Skeletal muscle tissue (tissue), 4 donors: ENCODE results near the gene NBL1. TPM values are rescaled to one million over a fixed set of nuclear protein-coding genes. Genes with fewer than 3 reads are reported as not detected.
"Not testable (repeated sequence)": the region's sequence is repeated elsewhere in the genome, so short reads cannot be mapped to it uniquely, and the experiment has no call there.

Experiments
- H3K27ac ChIP-seq: one replicate; pipeline ENCODE4 v1.7.0; 2013; ENCODE audit warnings: mild to moderate bottlenecking, low read depth, low read length, inconsistent platforms
- H3K27me3 ChIP-seq, 3 donors: one replicate each; pipeline ENCODE4 v1.7.0; 2013; ENCODE audit warnings: low read length in 3 of 3; ENCODE audit not compliant: control insufficient read depth in 3 of 3, insufficient read depth in 3 of 3
- H3K36me3 ChIP-seq, 3 donors: one replicate each; pipeline ENCODE4 v1.7.0; 2013; ENCODE audit warnings: low read length in 3 of 3; ENCODE audit not compliant: control insufficient read depth in 3 of 3, insufficient read depth in 3 of 3
- H3K4me1 ChIP-seq, 3 donors: one replicate each; pipeline ENCODE4 v1.7.0; 2013; ENCODE audit warnings: low read length in 3 of 3, mild to moderate bottlenecking in 3 of 3; ENCODE audit not compliant: control insufficient read depth in 3 of 3, insufficient read depth in 3 of 3
- H3K4me3 ChIP-seq, 3 donors: one replicate each; pipeline ENCODE4 v1.7.0; 2013; ENCODE audit warnings: low read length in 3 of 3
- H3K9ac ChIP-seq, 3 donors: one replicate each; pipeline ENCODE4 v1.7.0; 2013; ENCODE audit warnings: low read length in 3 of 3, mild to moderate bottlenecking in 3 of 3, moderate library complexity in 2 of 3, low read depth in 1 of 3
- H3K9me3 ChIP-seq, 3 donors: one replicate each; pipeline ENCODE4 v1.7.0; 2013; ENCODE audit warnings: low read length in 3 of 3; ENCODE audit not compliant: control insufficient read depth in 3 of 3
- total RNA-seq: library from RNA; depleted of rRNA; stranded (reverse); fragments of >200 nt; gene quantifications from one replicate; pipeline ENCODE4 v1.2.3, GENCODE V29; 2014
- donor health status: Osteomylitis.

NBL1 gene
- total RNA-seq, 1 donor from 2014 or later: 23.5 TPM

DNA sequence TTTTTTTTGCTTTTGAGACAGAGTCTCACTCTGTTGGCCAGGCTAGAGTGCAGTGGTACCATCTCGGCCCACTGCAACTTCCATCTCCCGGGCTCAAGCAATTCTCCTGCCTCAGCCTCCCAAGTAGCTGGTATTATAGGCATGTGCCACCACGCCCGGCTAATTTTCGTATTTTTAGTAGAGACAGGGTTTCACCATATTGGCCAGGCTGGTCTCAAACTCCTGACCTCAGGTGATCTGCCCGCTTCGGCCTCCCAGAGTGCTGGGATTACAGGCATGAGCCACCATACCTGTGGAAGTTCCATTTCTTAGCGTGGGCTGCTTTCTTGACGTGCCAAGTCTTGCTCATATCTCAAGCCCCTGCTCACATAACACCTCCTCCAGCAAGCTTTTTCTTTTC is 9.0 kb upstream of the NBL1 start:
- not testable (repeated sequence) for H3K9me3 ChIP-seq, H3K4me1 ChIP-seq, H3K27me3 ChIP-seq, H3K27ac ChIP-seq, H3K36me3 ChIP-seq, H3K9ac ChIP-seq, H3K4me3 ChIP-seq

DNA sequence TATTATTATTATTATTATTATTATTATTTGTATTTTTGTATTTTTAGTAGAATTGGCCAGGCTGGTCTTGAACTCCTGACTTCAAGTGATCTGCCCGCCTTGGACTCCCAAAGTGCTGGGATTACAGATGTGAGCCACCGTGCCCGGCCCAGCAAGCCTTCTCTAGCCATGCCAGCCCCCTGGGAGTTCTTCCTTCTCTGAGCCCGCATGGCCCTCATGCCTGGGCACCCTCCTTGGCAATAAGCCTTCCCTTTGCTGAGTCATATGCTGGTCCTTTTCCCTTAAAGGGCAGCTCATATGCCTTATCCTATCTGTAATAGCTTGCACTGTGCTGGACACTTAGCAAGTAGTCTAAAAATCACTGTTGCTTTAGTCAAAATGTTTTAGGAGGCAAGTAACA is 8.5 kb upstream of the NBL1 start:
- Histone ChIP-seq H3K27ac (no peak overlapping the region), H3K27me3 (peaks cover 0 to under 1% (median 0%) of the 10 kb centered on the region in 3 donors), H3K4me1 (no peaks in the 10 kb centered on the region), H3K36me3 (no peaks in the 10 kb centered on the region), H3K4me3 (no peak overlapping the region), H3K9me3 (no peaks in the 10 kb centered on the region), H3K9ac (no peak overlapping the region)

DNA sequence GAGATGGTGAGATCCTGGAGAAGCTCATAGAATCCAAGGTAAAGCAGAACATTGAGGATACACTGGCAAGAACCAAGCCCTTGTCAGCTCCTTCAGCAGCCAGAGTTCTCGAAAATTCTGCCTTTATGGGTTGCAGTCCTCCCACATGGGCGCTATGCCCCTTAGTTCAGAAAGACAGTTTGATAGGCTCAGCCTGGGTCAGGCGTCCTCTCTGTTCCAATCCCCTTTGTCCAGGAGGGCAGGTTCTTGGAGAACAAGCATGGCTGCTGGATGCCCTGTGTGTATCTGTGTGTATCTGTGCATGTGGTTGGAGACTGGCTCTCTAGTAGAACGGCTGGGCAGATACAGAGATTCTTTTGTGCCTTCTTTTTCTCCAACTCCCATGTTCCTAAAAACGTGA is 8.0 kb upstream of the NBL1 start:
- no peaks in the 10 kb centered on the region for H3K9me3 ChIP-seq
- no peak overlapping the region for H3K9ac ChIP-seq
- H3K36me3 ChIP-seq: no peaks in the 10 kb centered on the region
- H3K4me3 ChIP-seq: no peak overlapping the region
- H3K27me3 ChIP-seq: peaks cover 0 to 3% (median 0%) of the 10 kb centered on the region in 3 donors
- H3K4me1 ChIP-seq: no peaks in the 10 kb centered on the region
- H3K27ac ChIP-seq: no peak overlapping the region

DNA sequence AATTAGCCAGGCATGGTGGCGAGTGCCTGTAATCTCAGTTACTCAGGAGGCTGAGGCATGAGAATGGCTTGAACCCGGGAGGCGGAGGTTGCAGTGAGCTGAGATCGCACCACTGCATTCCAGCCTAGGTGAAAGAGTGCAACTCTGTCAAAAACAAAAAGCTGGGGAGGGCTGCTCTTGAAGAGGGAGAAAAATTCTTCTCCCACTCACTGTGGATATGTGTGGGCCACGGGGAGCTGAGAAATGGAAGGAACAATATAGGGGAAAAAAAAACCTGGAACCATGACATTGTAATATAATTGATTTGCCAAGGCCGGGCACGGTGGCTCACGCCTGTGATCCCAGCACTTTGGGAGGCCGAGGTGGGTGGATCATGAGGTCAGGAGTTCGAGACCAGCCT is 7.4 kb upstream of the NBL1 start:
- not testable (repeated sequence) for H3K27ac ChIP-seq, H3K9ac ChIP-seq, H3K4me1 ChIP-seq, H3K27me3 ChIP-seq, H3K4me3 ChIP-seq, H3K36me3 ChIP-seq, H3K9me3 ChIP-seq

DNA sequence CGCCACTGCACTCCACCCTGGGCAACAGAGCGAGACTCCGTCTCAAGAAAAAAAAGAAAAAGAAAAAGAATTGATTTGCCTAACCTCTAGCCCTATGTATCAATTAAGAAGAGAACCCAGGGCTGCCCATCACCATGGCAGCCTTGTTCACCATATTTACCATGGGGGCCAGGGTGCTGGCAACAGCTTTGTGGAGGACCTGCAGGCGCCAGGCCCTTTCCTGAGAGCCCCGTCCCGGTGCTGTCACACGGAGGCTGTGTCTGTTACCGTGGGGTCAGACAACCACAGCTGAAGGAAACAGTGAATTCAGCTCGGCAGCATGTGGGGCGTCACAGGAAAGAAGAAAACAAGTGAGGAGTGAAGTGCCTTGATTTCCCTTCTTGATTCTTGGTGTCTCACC is 6.5 kb upstream of the NBL1 start:
- no peaks in the 10 kb centered on the region for H3K9me3 ChIP-seq
- peaks cover 0 to 6% (median 0%) of the 10 kb centered on the region in 3 donors for H3K27me3 ChIP-seq
- no peaks in the 10 kb centered on the region for H3K36me3 ChIP-seq
- H3K4me3 ChIP-seq: no peak overlapping the region
- no peak overlapping the region for H3K9ac ChIP-seq
- H3K4me1 ChIP-seq: no peaks in the 10 kb centered on the region
- no peak overlapping the region for H3K27ac ChIP-seq

DNA sequence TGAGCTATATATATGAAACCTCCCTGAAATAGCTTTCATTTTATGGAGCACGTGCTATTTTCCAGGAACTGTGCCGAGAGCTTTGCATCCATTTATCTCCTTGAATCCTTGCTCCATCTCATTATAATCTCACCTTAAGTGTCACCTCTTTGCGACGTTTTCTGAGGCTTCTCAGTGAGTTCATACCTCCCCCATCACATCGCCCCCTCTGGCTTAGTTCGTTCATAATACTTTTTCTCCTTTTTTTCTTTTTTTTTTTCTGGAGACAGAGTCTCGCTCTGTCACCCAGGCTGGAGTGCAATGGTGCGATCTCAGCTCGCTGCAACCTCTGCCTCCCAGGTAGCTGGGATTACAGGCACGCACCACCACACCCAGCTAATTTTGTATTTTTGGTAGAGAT is 4.9 kb upstream of the NBL1 start:
- H3K27me3 ChIP-seq: peaks cover 8 to 18% (median 8%) of the 10 kb centered on the region in 3 donors
- not testable (repeated sequence) for H3K4me1 ChIP-seq, H3K9me3 ChIP-seq, H3K4me3 ChIP-seq, H3K36me3 ChIP-seq, H3K9ac ChIP-seq, H3K27ac ChIP-seq

DNA sequence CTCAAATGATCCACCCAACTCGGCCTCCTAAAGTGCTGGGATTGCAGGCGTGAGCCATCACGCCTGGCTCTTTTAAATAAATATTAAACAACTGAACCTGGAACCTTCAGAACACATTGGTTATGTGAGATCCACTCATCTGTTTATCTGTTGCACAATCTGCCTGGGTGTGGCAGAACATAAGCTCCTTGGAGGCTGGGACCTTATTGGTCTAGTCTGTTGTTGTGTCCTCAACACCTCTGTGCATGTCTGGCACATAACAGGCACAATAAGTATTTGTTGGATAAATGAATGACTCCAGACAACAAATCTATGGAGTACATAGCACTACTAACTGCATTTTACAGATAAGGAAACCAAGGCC is 4.1 kb upstream of the NBL1 start:
- Histone ChIP-seq H3K4me1 (peaks cover 6 to 10% (median 7%) of the 10 kb centered on the region in 3 donors), H3K4me3 (no peak overlapping the region), H3K9me3 (no peaks in the 10 kb centered on the region), H3K9ac (no peak overlapping the region), H3K27ac (no peak overlapping the region), H3K36me3 (no peaks in the 10 kb centered on the region), H3K27me3 (peaks cover 8 to 21% (median 12%) of the 10 kb centered on the region in 3 donors)

DNA sequence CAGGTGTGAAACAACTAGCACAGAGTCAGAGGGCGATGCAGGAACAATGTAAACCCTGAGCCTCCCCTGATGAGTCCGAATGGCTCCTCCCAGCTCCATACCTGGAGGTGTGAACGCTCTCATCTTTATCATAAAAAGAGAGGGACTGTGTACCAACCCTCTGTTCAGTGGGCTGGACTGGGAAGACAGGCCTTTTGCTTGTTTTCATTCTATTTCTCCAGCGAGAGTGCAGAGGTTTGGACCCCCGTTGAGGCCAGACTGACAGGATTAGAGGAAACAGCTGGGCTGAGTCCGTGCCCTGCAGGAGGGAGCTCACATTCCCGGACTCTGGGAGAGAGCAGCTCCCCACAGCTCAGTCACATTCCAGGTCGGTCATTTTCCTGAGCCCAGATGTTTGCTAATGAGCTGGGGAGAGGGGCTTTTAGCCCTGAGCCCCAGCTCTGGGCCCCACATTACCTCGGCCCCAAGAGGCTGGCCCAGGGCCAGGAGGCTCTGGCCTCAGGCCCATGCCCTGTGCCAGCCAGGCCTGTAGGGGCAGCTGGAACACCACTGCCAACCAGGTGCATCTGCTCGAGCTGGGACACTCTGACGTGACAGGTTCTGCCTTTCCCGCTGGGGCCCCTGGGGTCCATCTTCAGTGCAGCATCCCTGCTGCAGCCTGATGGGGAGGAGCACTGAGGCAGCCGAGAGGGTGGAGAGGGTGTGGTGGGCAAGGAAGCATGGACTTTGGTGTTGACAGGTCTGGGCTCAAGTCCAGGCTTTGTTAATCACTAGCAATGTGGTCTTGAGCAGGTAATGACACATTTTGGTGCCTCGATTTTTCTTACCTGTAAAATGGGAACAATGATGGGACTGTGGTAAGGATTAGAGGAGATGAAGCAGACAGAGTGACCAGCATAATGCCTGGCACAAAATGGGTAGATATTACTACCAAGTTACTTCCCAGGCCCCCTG is 3.5 kb upstream of the NBL1 start:
- Histone ChIP-seq H3K27me3 (peaks cover 12 to 25% (median 15%) of the 10 kb centered on the region in 3 donors), H3K4me1 (peaks cover 7 to 10% (median 9%) of the 10 kb centered on the region in 3 donors), H3K9me3 (no peaks in the 10 kb centered on the region), H3K27ac (no peak overlapping the region), H3K36me3 (no peaks in the 10 kb centered on the region), H3K4me3 (no peak overlapping the region), H3K9ac (no peak overlapping the region)

DNA sequence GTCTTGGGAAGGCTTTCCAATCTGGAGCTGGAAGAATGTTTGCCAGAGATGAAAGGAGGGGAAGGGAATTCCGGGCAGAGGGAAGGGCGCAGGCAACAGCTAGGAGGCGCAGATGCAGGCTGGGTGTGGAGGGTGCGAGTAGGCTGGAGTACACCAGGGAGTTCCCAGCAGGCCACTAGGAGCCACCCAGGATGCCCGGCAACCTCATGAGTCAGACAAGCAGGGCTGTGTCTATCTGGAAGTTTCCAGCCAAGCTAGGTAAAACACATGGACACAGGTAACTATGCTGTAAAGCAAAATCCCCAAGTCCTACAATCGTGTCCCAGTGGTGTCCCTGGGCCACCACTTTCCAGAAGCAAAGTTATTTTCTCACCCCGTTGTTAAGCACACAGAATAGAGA is 990 bp upstream of the NBL1 start:
- Histone ChIP-seq H3K9ac (peak overlapping the region; percentile 33 to 72 (median 56)), H3K27ac (peak overlapping the region; percentile 66), H3K4me1 (peaks cover 21 to 28% (median 26%) of the 10 kb centered on the region in 3 donors), H3K27me3 (peaks cover 15 to 27% (median 18%) of the 10 kb centered on the region in 3 donors), H3K4me3 (peak overlapping the region in 2 of 3 donors; percentile 57 to 62), H3K9me3 (no peaks in the 10 kb centered on the region), H3K36me3 (no peaks in the 10 kb centered on the region)

DNA sequence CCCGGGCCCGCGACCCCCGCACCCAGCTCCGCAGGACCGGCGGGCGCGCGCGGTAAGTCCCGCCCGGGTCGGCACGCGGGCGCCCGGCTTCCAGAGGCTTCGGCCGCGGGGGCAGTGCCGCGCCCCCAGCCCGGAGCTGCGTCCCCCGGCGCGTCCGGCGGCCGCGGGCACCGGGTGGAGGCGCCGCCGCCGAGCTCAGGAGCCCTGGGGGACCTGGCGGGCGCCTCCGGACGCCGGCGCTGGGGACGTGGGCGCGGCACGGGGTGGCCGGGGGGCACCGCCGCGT is 227 bp downstream of the NBL1 start:
- H3K4me1 ChIP-seq: peaks cover 25 to 30% (median 29%) of the 10 kb centered on the region in 3 donors
- no peaks in the 10 kb centered on the region for H3K36me3 ChIP-seq
- peak overlapping the region; percentile 87 for H3K27ac ChIP-seq
- no peaks in the 10 kb centered on the region for H3K9me3 ChIP-seq
- H3K27me3 ChIP-seq: peaks cover 15 to 27% (median 18%) of the 10 kb centered on the region in 3 donors
- peak overlapping the region in 2 of 3 donors; percentile 78 to 81 for H3K9ac ChIP-seq
- H3K4me3 ChIP-seq: peak overlapping the region in 2 of 3 donors; percentile 77 to 78
